Thymus (tissue), 11 donors: Measurements from ENCODE around the gene MARCHF3. TPM values are rescaled to one million over a fixed set of nuclear protein-coding genes. Genes with fewer than 3 reads are reported as not detected.

ENCODE experiments used
- DNase-seq, 9 donors: peaks; one replicate each; pipeline ENCODE4 v3.0.0-alpha.2; 2013; ENCODE audit warnings: low spot score in 9 of 9, low read depth in 6 of 9, missing footprints in 1 of 9
- H3K27ac ChIP-seq, 2 donors: one replicate each; pipeline ENCODE4 v1.5.1; 2013; ENCODE audit warnings: control low read depth in 1 of 2, low read depth in 1 of 2, low read length in 1 of 2, mild to moderate bottlenecking in 1 of 2, moderate library complexity in 1 of 2
- H3K27me3 ChIP-seq, 2 donors: one replicate each; pipeline ENCODE4 v1.5.1; 2013; ENCODE audit warnings: low read length in 1 of 2; ENCODE audit not compliant: control insufficient read depth in 2 of 2, insufficient read depth in 1 of 2
- H3K36me3 ChIP-seq, 2 donors: one replicate each; pipeline ENCODE4 v1.5.1; 2013; ENCODE audit warnings: low read length in 1 of 2, mild to moderate bottlenecking in 1 of 2, moderate library complexity in 1 of 2; ENCODE audit not compliant: control insufficient read depth in 2 of 2, insufficient read depth in 2 of 2
- H3K4me1 ChIP-seq, 2 donors: one replicate each; pipeline ENCODE4 v1.5.1; 2013; ENCODE audit warnings: low read length in 2 of 2; ENCODE audit not compliant: control insufficient read depth in 2 of 2, insufficient read depth in 2 of 2
- H3K4me3 ChIP-seq, 2 donors: one replicate each; pipeline ENCODE4 v1.5.1; 2013; ENCODE audit warnings: low read length in 2 of 2, control low read depth in 1 of 2, mild to moderate bottlenecking in 1 of 2
- H3K9me3 ChIP-seq, 2 donors: one replicate each; pipeline ENCODE4 v1.5.1; 2013; ENCODE audit warnings: low read length in 1 of 2, mild to moderate bottlenecking in 1 of 2; ENCODE audit not compliant: control insufficient read depth in 2 of 2, insufficient read depth in 1 of 2
- WGBS: extraction: QIAGEN DNeasy Blood & Tissue Kit; methylation state at CpG from one replicate; pipeline ENCODE4 v1.1.7; 2013; 5-methylcytosine and 5-hydroxymethylcytosine counted together
- polyA plus RNA-seq: library from polyadenylated mRNA; stranded (reverse); fragments of 200-250 nt; gene quantifications from one replicate; pipeline ENCODE4 v1.2.3, GENCODE V29; 2013
- total RNA-seq: library from RNA; stranded (reverse); fragments of 120-200 nt; gene quantifications from one replicate; pipeline ENCODE4 v1.2.4, GENCODE V29; 2013
- donor health status: healthy.

The MARCHF3 gene
- total and polyA plus RNA-seq, 2 donors, result 5.0 to 5.1 TPM

DNA sequence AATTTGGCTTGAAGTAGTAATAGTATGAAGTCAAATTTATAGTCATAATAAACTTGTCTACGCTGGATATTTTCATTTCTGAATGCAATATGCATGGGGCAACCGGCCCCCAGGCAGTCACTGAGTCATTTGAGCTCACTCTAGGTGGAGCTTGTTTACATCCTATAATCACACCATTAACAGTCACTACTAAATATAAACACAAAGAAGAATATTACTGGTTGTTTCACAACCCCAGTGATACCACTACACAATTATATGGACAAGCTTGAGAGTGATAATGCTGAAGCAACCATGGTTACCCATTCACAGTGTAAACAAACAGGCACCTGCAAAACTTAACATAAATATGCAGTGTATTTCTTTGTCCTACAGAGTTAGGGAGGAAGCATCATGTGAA, 68.7 kb downstream of the MARCHF3 start:
- Histone ChIP-seq H3K27me3 (no peaks in the 10 kb centered on the region), H3K36me3 (no peaks in the 10 kb centered on the region), H3K9me3 (no peaks in the 10 kb centered on the region), H3K4me1 (no peaks in the 10 kb centered on the region), H3K27ac (no peak overlapping the region), H3K4me3 (no peak overlapping the region)
- WGBS, result 94% methylated on average over 2 of the region's 2 CpGs
- DNase-seq, result no peak

DNA sequence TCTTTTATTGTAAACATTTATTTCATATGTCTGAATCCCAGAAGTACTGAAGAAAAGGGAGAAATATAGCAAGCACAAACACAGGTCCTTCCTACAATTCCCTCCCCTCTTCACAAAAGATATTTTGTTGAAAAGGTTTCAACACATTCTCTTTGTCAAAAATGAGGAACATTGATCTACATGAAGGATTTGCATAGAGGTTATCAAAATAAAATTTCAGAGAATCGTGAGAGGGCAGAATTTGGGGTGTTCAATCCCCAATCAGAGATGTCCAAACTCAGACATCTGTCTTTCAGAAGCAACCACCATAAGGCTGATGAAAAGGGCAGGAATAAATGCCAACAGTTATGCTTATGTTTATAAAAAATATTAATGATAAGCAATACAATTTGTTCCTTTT, 69.2 kb downstream of the MARCHF3 start:
- H3K36me3 ChIP-seq, result no peaks in the 10 kb centered on the region
- DNase-seq, result no peak
- no peaks in the 10 kb centered on the region for H3K9me3 ChIP-seq
- no peak overlapping the region for H3K4me3 ChIP-seq
- H3K4me1 ChIP-seq, result no peaks in the 10 kb centered on the region
- WGBS, result 92% methylated on average over 1 of the region's 1 CpG
- H3K27ac ChIP-seq, result no peak overlapping the region
- H3K27me3 ChIP-seq, result no peaks in the 10 kb centered on the region

DNA sequence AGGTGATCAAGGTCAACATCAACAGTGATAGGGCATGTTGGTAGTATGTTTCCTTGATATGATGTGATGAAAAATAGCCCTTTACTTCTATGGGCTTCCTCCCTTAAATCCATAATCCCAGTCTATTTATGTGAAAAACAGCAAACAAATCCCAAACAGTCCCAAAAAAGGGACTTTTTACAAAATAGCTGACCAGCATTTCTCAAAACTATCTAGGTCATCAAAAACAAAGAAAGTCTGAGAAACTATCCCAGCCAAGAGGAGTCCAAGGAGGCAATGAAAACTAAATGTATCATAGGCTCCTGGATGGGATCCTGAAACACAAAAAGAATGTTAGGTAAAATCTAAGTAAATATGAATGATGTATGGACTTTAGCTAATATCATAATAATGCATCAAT, 71.2 kb downstream of the MARCHF3 start:
- Histone ChIP-seq H3K27ac (no peak overlapping the region), H3K36me3 (no peaks in the 10 kb centered on the region), H3K27me3 (no peaks in the 10 kb centered on the region), H3K4me3 (no peak overlapping the region), H3K4me1 (no peaks in the 10 kb centered on the region), H3K9me3 (no peaks in the 10 kb centered on the region)
- no peak for DNase-seq

DNA sequence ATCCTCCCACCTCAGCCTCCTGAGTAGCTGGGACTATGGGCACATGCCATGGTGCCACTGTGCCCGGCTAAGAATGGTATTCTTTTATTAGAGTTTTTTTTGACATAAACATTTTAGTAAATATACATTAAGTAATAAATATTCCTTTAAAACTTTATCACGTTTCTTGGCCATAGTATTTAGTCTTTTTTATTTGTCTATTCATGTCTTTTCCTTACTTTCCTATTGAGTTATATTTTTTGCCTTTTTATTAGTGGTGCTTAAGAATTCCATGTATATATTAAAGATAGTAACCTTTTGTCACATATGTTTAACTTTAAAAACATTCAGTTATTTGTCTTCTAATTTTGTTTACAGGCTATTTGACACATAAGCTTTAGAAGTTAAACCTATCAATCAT, 73.4 kb downstream of the MARCHF3 start:
- no peak for DNase-seq
- H3K36me3 ChIP-seq, result no peaks in the 10 kb centered on the region
- WGBS, result 97% methylated on average over 2 of the region's 2 CpGs
- H3K27me3 ChIP-seq, result no peaks in the 10 kb centered on the region
- H3K9me3 ChIP-seq, result no peaks in the 10 kb centered on the region
- H3K27ac ChIP-seq, result no peak overlapping the region
- no peaks in the 10 kb centered on the region for H3K4me1 ChIP-seq
- no peak overlapping the region for H3K4me3 ChIP-seq

DNA sequence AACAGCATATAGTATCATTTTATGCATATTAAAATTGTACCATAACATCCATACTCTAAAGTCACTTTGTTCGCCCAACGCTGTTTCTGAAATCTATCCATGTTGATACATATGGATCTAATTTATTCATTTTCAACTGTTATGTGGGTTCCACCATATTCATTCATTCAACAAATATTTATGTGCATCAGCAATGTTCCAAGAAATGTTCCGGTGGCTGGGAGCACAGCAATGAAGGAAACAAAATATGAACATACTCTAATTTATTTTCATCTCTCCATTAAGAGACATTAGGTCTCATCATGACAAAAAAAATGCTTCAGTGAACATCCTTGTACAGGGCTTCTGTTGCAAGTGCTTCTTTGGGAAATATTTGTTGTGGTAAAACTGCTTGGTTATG, 75.4 kb downstream of the MARCHF3 start:
- H3K36me3 ChIP-seq, result no peaks in the 10 kb centered on the region
- H3K4me3 ChIP-seq, result no peak overlapping the region
- DNase-seq, result no peak
- no peaks in the 10 kb centered on the region for H3K27me3 ChIP-seq
- no peaks in the 10 kb centered on the region for H3K4me1 ChIP-seq
- 97% methylated on average over 3 of the region's 3 CpGs for WGBS
- no peak overlapping the region for H3K27ac ChIP-seq
- no peaks in the 10 kb centered on the region for H3K9me3 ChIP-seq

DNA sequence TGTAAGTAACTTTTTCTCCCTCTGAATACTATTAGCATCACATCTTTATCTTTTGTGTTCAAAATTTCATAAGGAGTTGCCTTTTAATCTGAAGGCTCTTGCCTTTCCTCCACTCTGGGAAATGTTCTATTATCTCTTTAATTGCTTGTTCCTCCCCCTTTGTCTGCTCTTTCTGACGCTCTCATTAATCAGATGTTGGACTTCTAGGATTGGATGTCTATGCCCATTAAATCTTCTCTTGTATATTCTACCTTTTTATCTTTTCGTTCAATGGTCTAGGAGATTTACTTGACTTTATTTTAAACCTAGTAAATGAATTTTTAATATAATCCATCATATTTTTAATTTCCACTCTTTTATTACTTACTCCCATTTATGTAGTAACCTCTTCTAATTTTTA, 76.7 kb downstream of the MARCHF3 start:
- H3K4me1 ChIP-seq, result no peaks in the 10 kb centered on the region
- no peak for DNase-seq
- H3K4me3 ChIP-seq, result no peak overlapping the region
- no peaks in the 10 kb centered on the region for H3K27me3 ChIP-seq
- no peak overlapping the region for H3K27ac ChIP-seq
- no peaks in the 10 kb centered on the region for H3K36me3 ChIP-seq
- 100% methylated on average over 2 of the region's 2 CpGs for WGBS
- H3K9me3 ChIP-seq, result no peaks in the 10 kb centered on the region

DNA sequence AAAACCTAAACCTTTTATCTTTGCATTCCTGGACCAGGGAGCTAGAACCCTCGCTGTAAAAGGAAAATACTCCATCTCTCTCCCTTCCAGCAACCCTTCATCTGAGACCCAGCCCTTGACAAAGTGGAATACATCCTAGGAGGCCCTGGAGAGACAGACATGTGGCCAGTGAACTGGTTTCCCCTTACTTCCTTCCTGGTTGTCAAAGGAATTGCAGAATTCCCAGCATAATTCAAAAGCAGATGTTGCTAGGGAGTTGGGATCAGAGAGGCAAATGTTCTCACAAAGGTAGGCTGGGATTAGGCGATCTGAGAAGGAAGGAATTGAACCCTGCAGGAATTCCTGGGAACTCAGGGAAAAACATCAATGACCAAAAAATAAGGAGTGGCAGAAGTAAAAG, 80.9 kb downstream of the MARCHF3 start:
- no peak for DNase-seq
- no peaks in the 10 kb centered on the region for H3K9me3 ChIP-seq
- no peaks in the 10 kb centered on the region for H3K4me1 ChIP-seq
- no peaks in the 10 kb centered on the region for H3K36me3 ChIP-seq
- no peak overlapping the region for H3K27ac ChIP-seq
- H3K27me3 ChIP-seq, result no peaks in the 10 kb centered on the region
- no peak overlapping the region for H3K4me3 ChIP-seq
- whole genome bisulfite sequencing, result 98% methylated on average over 2 of the region's 2 CpGs

DNA sequence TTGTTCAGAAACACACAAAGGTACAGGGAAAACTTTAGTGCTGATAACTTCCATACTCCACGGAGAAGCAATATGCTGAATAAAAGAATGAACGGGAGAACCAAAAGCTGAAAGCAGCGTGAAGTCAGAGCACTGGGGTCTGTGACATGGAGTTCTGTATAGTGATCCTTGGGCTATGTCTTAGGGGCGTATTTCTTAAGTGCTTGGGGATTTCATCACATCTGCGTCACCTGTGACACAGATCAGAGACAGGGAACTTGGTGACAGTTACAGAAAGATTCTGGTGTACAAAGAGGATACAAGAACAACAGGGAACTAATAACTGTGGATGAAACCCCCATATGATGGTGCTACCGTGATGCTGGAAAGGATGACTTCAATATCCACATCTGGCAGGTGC, 81.9 kb downstream of the MARCHF3 start:
- Histone ChIP-seq H3K27me3 (no peaks in the 10 kb centered on the region), H3K27ac (no peak overlapping the region), H3K9me3 (no peaks in the 10 kb centered on the region), H3K4me3 (no peak overlapping the region), H3K36me3 (no peaks in the 10 kb centered on the region), H3K4me1 (no peaks in the 10 kb centered on the region)
- 99% methylated on average over 6 of the region's 6 CpGs for WGBS
- DNase-seq, result no peak

DNA sequence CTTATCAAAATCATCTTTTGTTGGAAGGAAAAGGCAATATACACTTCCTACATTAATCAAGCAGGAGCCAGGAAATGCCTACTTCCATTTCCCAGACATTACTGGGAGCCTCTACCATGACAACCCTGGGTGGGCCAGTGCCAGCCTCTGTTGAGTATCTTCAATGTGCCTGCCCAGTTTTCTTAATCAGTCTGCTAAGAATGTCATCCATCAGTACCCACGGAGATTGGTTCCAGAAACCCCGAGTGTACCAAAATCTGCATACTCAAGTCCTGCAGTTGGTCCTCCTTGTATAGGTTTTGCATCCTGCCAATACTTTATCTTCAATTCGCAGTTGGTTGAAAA, 82.4 kb downstream of the MARCHF3 start:
- Histone ChIP-seq H3K4me1 (no peaks in the 10 kb centered on the region), H3K27ac (no peak overlapping the region), H3K9me3 (no peaks in the 10 kb centered on the region), H3K36me3 (no peaks in the 10 kb centered on the region), H3K4me3 (no peak overlapping the region), H3K27me3 (no peaks in the 10 kb centered on the region)
- over 99% methylated on average over 3 of the region's 3 CpGs for WGBS
- no peak for DNase-seq
